Activated naive CD8-positive, alpha-beta T cell treated with anti-CD3 and anti-CD28 coated beads, Interleukin-2, amount 50 U/mL, for 24 hours (primary cell): ENCODE measurements around the gene ING4.

Experiments used
- ATAC-seq: fragments of 150-1000 bp; cut with Tn5 transposase; one replicate; pipeline ENCODE4 v1.10.0; 2021
- DNase-seq: peaks from one replicate; pipeline ENCODE4 v3.0.0; 2021
- H3K27ac Mint-ChIP-seq: one replicate; pipeline ENCODE4 v1.8.0; 2021; ENCODE audit warnings: mild to moderate bottlenecking, mixed read lengths
- H3K27me3 Mint-ChIP-seq: one replicate; pipeline ENCODE4 v1.8.0; 2021; ENCODE audit warnings: mixed read lengths
- H3K36me3 Mint-ChIP-seq: one replicate; pipeline ENCODE4 v1.8.0; 2021; ENCODE audit warnings: low read depth, mixed read lengths
- H3K4me1 Mint-ChIP-seq: one replicate; pipeline ENCODE4 v1.8.0; 2021; ENCODE audit warnings: mixed read lengths
- H3K4me3 Mint-ChIP-seq: one replicate; pipeline ENCODE4 v1.8.0; 2021; ENCODE audit warnings: mild to moderate bottlenecking, moderate library complexity, mixed read lengths
- H3K9me3 Mint-ChIP-seq: one replicate; pipeline ENCODE4 v1.8.0; 2021; ENCODE audit warnings: mixed read lengths

The ING4 gene

DNA sequence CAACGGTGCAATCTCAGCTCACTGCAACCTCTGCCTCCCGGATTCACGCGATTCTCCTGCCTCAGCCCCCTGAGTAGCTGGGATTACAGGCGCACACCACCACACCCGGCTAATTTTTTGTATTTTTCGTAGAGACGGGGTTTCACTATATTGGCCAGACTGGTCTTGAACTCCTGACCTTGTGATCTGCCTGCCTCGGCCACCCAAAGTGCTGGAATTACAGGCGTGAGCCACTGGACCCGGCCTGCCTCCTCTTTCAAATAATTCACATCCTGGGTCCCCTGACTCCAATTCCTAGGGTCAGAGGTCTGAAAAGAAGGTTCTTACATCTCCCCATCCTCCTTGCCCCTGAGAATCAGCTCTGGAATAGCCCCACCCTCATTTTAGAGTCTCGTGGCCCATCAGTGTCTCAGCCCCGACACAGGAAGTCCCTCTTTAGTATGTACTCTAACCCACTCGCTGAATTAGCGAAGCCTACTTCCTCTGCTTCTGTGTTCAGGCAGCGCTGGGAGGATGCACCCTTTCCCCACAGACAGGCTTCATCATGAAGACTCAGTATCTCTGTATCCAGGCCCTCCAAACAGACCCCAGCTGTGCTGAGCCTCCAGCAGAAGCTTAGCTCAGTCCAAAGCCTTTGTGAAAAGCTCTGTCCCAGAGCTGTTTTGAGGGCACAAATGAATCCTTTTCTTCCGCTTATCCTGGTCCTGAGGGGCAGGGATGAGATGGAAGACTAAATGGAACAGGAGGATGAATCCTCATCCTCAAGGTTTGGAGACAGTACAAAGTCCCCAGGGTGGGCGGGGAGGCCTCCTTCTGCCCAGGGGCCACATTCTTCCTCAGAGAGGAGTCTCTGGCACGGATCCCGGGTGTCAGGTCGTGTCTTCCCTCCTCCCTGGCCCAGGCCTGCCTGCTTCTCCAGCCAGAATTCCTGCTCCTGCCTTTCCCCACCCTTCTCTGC, 30.6 kb downstream of the ING4 start:
- peaks cover 81% of the 10 kb centered on the region for H3K4me1 Mint-ChIP-seq
- H3K9me3 Mint-ChIP-seq = no peaks in the 10 kb centered on the region
- DNase-seq (peak; percentile 60), ATAC-seq (peak; percentile 51)
- H3K27ac Mint-ChIP-seq = peak overlapping the region; percentile 98
- no peaks in the 10 kb centered on the region for H3K36me3 Mint-ChIP-seq
- H3K27me3 Mint-ChIP-seq = no peaks in the 10 kb centered on the region
- peak overlapping the region; percentile 79 for H3K4me3 Mint-ChIP-seq

DNA sequence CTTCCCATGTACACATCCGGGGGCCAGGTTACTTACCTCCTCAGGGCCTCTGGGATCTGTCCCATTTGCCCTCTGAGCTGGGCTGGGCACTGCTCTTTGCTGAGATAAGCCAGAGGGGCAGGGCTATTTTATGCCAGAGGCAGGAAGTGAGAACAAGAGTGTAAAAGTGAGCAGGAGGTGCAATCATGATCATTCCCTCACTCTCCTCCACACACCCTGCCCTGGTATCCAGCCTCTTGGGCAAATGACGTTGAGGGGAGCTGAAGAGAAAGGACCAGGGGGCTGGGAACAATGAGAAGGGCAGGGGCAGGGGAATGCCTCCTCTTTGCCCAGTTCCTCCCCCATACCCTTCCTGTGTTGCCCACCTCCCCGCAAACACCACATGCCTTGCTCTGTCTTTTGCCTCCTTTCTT, 31.4 kb downstream of the ING4 start:
- Mint-ChIP-seq H3K36me3 (no peaks in the 10 kb centered on the region), H3K4me3 (peak overlapping the region; percentile 79), H3K9me3 (no peaks in the 10 kb centered on the region), H3K27me3 (no peaks in the 10 kb centered on the region), H3K27ac (peak overlapping the region; percentile 98), H3K4me1 (peaks cover 87% of the 10 kb centered on the region)
- peak; percentile 42 for DNase-seq
- ATAC-seq = peak; percentile 5

DNA sequence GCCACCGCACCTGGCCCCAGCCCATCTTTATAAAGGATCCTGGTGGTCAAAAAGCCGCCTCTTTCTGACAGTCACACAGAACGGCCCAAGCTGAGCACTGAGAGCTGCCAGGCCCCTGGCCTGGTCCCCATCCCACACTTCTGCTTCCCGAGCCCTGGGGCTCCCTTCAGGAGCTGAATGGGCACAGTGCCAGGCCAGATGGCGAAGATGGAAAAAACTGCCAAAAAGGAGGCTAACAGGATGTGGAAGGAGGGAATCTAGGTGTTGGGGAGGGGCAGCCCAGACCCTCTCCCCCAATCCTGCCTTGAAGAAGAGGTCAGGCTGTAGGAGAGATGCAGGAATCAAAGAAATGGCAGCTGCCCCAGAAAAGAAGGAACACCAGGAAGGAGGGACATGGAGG, 32.2 kb downstream of the ING4 start:
- ATAC-seq (no peak), DNase-seq (no peak)
- no peaks in the 10 kb centered on the region for H3K36me3 Mint-ChIP-seq
- peak overlapping the region; percentile 79 for H3K4me3 Mint-ChIP-seq
- H3K4me1 Mint-ChIP-seq = peaks cover 82% of the 10 kb centered on the region
- peak overlapping the region; percentile 98 for H3K27ac Mint-ChIP-seq
- H3K9me3 Mint-ChIP-seq = no peaks in the 10 kb centered on the region
- no peaks in the 10 kb centered on the region for H3K27me3 Mint-ChIP-seq

DNA sequence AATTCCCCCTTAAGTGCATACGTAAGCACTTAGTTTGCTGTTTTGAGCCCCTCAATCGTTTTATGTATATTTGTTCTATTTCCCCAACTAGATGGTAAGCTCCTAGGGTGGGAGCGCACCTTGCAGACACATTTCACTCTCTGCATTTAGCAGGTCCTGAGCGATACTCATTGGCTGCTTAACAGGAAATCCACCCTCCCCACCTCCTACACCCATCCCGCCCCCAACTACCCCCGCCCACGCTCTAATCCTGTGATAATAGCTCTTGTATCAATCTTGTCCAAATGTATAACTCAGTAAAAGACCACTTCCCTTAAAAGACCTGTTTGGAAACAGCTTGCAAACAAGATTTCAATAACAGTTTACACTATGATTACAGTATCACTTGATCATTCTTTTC, 35.3 kb downstream of the ING4 start:
- ATAC-seq (no peak), DNase-seq (no peak)
- Mint-ChIP-seq H3K36me3 (no peaks in the 10 kb centered on the region), H3K9me3 (no peaks in the 10 kb centered on the region), H3K4me1 (peaks cover 51% of the 10 kb centered on the region), H3K27me3 (no peaks in the 10 kb centered on the region), H3K27ac (peak overlapping the region; percentile 90), H3K4me3 (peak overlapping the region; percentile 80)

DNA sequence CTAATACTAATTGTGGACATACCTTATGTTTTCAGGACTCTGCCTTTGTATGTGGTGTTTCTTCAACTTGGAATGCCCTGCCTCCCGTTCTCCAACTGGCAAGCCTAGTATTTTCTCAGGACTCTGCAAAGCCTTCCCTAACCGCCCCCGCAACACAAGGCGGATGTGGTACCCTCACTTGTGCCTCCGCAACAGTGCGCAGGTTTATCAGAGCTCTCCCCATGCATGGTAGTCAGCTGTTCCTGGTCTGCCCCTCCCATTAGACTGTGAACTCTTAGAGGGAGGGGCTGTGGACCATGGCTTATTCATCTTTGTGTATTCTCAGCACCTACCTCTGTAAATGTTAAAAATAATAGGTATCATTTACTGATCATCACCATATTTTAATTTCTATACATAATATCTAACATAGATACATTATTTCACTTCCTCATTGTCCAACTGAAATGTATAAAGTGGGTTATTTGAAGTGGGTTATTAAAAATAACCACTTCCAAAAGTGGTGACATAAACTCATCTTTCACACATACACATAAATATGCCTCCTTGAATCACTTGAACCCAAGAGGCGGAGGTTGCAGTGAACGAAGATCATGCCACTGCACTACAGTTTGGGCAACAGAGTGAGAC, 36.1 kb downstream of the ING4 start:
- DNase-seq (no peak), ATAC-seq (peak; percentile 58)
- Mint-ChIP-seq H3K27ac (peak overlapping the region; percentile 38), H3K4me3 (no peak overlapping the region), H3K27me3 (no peaks in the 10 kb centered on the region), H3K4me1 (peaks cover 43% of the 10 kb centered on the region), H3K9me3 (no peaks in the 10 kb centered on the region), H3K36me3 (no peaks in the 10 kb centered on the region)

DNA sequence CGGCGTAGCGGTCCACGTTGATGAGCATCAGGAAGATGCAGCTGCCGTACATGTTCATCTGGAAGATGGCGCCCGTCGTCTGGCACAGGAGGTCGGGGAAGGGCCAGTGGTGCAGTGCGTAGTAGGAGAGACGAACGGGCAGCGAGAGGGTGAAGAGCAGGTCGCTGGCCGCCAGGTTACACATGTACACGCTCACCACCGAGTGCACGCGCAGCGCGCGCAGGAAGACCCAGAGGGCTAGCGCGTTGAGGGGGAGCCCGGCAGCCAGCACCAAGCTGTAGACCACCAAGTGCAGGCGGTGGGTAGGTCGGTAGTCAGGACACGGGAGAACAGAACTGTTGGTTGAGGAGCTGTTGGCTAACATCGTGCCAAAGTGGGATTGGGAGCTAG, 42.0 kb downstream of the ING4 start:
- Mint-ChIP-seq H3K27ac (peak overlapping the region; percentile 39), H3K4me1 (peaks cover 13% of the 10 kb centered on the region), H3K27me3 (no peaks in the 10 kb centered on the region), H3K4me3 (peak overlapping the region; percentile 57), H3K36me3 (no peaks in the 10 kb centered on the region), H3K9me3 (no peaks in the 10 kb centered on the region)
- ATAC-seq = no peak
- no peak for DNase-seq

DNA sequence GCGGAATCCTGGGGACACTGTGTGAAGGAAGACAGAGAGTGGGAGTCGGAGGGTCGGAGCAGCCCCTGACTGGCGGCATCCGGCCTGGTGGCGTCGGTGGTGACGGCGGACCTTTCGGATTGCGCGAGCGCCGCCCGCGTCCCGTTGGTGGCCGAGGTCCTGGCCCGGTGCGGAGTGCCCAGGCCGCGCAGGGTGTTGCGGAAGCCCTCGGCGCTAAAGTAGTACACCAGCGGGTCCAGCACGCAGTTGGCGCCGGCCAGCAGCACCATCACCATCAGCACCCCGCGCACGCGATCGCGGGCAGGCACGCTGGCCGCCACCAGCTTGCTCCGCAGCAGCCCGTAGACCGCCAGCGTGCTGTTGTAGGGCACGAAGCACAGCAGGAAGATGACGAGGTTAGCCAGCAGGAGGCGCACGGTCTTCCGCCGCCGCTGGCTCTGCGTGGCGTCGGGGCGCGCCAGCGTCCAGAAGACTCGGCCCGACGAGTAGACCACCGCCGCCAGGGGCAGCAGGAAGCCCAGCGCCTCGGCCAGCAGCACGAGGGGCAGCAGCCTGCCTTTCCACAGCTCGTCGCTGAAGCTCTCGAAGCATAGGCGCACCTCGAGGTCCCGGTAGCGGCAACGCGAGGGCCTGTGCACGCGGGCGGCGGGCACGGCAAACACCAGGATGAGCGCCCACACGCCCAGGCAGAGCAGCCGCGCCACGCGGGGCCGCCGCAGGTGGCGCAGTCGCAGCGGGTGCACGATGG, 42.6 kb downstream of the ING4 start:
- H3K27ac Mint-ChIP-seq = no peak overlapping the region
- DNase-seq = peak; percentile 67
- no peaks in the 10 kb centered on the region for H3K9me3 Mint-ChIP-seq
- H3K4me3 Mint-ChIP-seq = peak overlapping the region; percentile 57
- no peaks in the 10 kb centered on the region for H3K36me3 Mint-ChIP-seq
- ATAC-seq = peak; percentile 75
- peaks cover 13% of the 10 kb centered on the region for H3K4me1 Mint-ChIP-seq
- no peaks in the 10 kb centered on the region for H3K27me3 Mint-ChIP-seq

DNA sequence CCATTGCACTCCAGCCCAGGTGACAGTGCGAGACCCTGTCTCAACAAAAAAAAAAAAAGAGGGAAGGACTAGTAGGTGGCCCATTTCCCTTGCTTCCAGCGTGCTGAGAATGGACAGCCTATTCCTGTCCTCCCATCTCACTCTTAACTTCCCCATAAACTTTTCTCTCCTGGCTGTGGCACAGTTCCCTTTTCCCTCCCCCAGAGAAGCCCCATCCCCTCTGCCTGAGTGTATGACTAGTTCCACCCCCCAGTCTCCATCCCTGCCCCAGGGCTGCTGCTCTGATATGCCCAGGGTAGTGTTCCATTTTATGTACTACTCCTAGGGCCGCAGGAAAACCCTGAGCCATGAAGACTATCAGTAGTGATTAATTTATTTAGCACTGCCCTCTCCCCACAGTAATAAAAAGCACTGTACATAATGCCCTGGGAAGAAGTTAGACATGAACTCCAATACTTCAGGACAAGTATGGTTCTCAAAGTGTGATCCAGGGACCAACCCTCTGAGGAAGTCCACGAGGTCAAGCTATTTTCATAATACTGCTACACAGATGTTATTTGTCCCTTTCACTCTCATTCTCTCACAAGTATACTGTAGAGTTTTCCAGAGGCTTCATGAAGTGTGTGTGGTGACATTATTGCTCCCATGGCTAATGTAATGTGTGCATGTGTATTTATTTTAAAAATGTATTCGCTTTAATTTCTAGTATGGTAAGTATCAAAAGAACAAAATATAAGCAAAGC, 44.3 kb downstream of the ING4 start:
- H3K27ac Mint-ChIP-seq = no peak overlapping the region
- H3K36me3 Mint-ChIP-seq = no peaks in the 10 kb centered on the region
- peaks cover 25% of the 10 kb centered on the region for H3K4me1 Mint-ChIP-seq
- H3K27me3 Mint-ChIP-seq = no peaks in the 10 kb centered on the region
- H3K9me3 Mint-ChIP-seq = no peaks in the 10 kb centered on the region
- DNase-seq (no peak), ATAC-seq (no peak)
- no peak overlapping the region for H3K4me3 Mint-ChIP-seq

DNA sequence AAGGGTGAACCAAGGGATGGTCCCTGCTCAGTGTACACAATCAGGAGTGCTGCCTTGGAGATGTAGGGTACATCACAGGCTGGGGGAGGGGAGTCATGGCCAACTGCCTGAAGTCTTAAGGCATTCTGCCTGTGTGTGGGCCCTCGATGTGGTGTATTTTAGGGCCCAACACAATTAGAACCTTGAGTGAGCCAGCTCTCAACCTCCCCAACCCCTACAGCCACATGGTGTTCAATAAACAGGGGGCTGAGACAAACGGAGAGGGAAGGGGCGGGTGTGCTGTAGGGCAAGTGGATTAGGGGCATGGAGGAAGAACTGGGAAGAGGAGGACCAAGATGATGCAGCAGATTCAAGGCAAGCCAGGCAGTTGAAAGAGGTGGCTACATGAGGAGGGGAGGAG, 47.1 kb downstream of the ING4 start:
- Mint-ChIP-seq H3K4me3 (no peak overlapping the region), H3K36me3 (no peaks in the 10 kb centered on the region), H3K27ac (peak overlapping the region; percentile 14), H3K27me3 (no peaks in the 10 kb centered on the region), H3K9me3 (no peaks in the 10 kb centered on the region), H3K4me1 (peaks cover 50% of the 10 kb centered on the region)
- DNase-seq (no peak), ATAC-seq (no peak)

DNA sequence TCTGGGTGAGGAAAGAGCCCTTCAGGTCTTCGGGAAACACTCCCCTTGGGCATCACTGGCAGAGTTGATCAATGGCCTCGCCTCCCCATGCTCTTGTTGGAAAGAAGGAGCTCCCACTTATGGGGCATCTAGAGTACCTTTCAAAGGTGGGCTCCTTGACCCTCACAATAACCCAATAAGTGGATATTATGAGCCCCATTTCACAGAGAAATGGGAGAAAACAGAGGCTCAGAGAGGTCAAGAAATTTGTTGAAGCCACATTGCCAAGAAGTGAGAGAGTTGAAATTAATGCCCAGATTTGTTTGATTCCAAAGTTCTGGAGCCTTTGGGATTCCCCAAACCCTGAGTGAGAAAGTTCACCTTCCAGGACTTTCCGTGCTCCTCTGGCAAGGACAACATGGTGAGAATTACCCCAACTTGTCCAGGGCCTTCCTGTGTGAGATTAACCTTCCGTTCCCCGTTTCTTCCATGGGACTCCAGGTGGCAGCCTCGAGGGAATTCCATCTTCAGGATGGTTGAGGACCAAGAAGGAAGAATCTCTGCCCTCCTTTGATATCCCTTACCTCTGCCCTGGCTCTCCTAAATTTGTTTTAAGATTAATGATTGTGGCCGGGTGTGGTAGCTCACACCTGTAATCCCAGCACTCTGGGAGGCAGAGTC, 48.3 kb downstream of the ING4 start:
- no peak overlapping the region for H3K4me3 Mint-ChIP-seq
- no peaks in the 10 kb centered on the region for H3K36me3 Mint-ChIP-seq
- H3K27me3 Mint-ChIP-seq = no peaks in the 10 kb centered on the region
- no peaks in the 10 kb centered on the region for H3K9me3 Mint-ChIP-seq
- DNase-seq (no peak), ATAC-seq (no peak)
- peaks cover 49% of the 10 kb centered on the region for H3K4me1 Mint-ChIP-seq
- peak overlapping the region; percentile 42 for H3K27ac Mint-ChIP-seq

DNA sequence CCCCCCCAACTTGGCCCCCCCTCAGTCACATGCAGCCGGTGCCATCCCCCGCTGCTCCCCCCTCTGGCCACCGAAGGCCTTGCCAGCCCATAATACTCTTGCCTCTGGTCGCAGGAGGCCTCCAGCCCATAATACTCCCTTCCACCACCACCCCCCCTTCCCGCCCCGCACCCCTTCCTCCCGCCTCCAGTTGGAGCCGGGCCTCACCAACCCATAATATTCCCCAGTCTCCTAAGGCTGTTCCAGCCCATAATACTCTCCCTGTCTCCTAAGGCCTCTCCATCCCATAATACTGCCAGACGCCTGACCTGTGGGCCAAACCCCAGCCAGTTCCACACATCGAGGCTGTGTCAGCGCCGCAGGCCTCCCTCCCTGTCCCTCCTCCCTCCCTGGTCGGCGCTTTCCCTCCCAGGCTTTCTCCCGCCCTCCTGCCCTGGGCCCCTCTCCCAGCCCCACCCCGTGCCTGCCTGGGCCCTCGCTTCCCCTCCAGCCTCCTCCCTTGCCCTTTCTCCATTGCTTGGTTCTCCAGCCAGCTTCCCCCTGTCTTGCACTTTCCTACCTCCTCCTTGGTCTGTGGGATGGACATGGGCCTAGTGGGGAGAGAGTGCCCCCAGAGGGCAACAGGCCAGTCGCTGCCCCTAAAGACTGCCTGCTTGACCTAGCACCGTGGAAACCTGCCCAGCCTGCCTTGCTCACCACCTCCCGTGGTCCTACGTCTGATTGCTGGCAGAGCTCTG, 49.0 kb downstream of the ING4 start:
- H3K27ac Mint-ChIP-seq = peak overlapping the region; percentile 42
- DNase-seq (no peak), ATAC-seq (peak; percentile 45)
- no peaks in the 10 kb centered on the region for H3K9me3 Mint-ChIP-seq
- no peak overlapping the region for H3K4me3 Mint-ChIP-seq
- no peaks in the 10 kb centered on the region for H3K36me3 Mint-ChIP-seq
- no peaks in the 10 kb centered on the region for H3K27me3 Mint-ChIP-seq
- H3K4me1 Mint-ChIP-seq = peaks cover 45% of the 10 kb centered on the region

DNA sequence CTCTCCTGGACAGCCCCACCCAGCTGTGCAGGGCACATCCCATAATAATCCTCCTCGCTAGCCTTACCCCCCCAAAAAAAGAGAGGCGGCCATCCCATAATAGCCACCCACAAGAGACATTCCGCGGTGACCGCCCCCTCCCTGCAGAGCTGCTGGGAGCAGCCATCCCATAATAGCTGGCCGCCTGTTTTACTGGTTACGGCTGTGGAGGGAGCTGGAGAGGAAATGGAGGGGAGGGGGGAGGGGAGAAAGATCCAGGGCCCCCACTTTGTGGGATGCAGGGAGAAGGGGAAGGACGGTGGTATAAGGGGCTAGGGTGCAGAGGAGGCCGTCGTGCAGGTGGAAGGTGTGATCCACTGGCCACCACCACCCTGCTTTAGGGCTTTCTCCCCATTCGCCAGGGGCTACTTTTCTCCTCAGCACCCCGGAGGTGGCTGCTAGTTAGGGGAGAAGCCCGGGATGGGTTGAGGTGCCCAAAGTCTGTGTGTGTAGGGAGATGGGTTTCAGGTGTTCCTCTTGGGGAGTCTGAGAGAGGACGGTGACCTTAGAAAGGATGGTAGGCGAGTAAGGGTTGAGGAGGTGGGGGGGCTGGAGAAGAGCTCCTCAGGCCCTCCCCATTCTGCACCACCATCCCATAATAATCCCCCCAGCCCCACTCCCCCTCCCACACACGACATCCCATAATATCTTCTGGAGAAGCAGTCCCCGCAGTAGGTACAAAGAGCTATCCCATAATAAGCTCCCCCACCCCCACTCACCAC, 49.7 kb downstream of the ING4 start:
- H3K36me3 Mint-ChIP-seq = no peaks in the 10 kb centered on the region
- no peaks in the 10 kb centered on the region for H3K27me3 Mint-ChIP-seq
- DNase-seq = no peak
- H3K4me3 Mint-ChIP-seq = no peak overlapping the region
- H3K9me3 Mint-ChIP-seq = no peaks in the 10 kb centered on the region
- H3K27ac Mint-ChIP-seq = no peak overlapping the region
- H3K4me1 Mint-ChIP-seq = peaks cover 45% of the 10 kb centered on the region
- ATAC-seq = peak; percentile 17

DNA sequence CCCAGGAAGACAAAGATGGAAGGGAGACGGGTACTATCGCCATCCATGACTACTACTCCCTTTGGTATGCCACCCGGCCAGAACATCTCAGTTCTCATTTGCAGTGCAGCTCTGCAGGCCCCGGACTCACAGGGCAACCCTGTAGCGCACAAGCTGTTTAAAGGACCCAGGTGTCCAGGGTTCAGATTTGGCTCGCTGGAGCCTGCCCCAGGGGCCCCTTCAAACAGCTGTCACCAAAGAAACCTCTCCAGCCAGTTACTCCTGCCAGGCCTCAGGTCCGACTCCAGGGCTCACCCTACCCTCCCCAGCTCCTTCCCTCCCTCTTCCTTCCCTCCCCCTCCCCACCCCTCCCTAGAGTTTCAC, 50.3 kb downstream of the ING4 start:
- no peaks in the 10 kb centered on the region for H3K9me3 Mint-ChIP-seq
- no peaks in the 10 kb centered on the region for H3K27me3 Mint-ChIP-seq
- no peaks in the 10 kb centered on the region for H3K36me3 Mint-ChIP-seq
- DNase-seq (no peak), ATAC-seq (no peak)
- peak overlapping the region; percentile 31 for H3K27ac Mint-ChIP-seq
- H3K4me3 Mint-ChIP-seq = no peak overlapping the region
- H3K4me1 Mint-ChIP-seq = peaks cover 42% of the 10 kb centered on the region
